ENCODE results near the gene AGR3.
"Not testable (repeated sequence)": the region's sequence is repeated elsewhere in the genome, so short reads cannot be mapped to it uniquely, and the experiment has no call there.

The AGR3 gene

DNA sequence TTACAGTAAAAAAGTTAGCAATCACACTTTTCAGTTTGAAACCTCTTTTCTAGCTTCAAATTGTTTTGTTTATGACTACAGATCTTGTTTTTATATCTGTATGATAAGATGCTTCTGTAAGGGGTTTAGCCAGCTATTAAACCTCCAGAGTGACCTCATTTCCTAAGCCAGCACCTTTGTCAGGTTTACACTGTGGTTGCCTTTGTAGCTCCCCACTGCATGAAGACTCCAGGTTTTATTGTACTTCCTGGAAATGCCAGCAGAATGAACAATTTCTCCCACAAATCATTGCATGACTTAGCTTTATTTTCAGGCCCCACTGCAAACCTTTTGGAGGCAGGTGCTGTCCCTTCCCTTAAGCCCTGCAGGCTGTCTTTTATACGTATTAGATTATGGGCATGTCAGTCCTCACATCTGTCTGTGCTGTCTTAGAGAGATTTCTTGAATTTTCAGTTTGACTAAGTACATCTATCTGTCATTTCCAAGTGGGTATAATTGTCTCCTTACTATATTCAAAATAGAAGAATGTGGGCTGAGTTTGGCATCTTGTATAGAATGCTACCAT, 8.2 kb upstream of the AGR3 start:
- DNase-seq: no peak

DNA sequence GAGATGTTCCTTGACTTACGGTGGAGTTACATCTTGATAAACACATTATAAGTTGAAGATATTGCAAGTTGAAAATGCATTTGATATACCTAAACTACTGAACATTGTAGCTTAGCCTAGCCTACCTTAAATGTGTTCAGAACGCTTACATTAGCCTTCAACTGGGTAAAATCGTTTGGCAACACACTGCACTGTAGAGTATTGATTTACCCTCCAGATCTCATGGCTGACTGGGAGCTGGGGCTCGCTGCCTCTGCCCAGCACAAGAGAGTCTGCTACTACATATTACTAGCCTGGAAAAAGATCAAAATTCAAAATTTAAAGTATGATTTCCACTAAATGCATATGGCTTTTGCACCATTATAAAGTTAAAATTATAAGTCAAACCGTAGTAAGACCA, 7.5 kb upstream of the AGR3 start:
- no peak for DNase-seq

DNA sequence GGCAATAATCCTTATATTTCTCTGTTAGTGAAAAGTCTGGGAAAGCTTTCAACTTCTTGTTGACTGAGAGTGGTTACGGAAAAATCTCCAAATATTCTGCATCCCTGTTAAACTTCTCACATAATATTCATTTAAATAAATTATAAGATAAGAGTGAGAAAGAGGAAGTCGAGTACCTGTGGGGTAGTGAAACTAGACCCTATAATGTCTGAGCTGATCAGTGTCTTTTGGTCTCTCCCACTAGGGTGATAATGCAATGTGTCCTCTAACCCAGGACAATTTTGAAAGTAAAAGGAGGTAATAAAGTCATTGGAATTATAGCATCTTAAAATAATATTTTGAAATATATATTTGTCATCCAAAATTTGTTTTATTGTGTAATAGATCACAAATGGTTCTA, 2.1 kb upstream of the AGR3 start:
- no peak for DNase-seq

GRCh38 chr7:16880554-16880953, 1.2 kb downstream of the AGR3 start:
- no peak for DNase-seq

GRCh38 chr7:16879181-16879580, 2.6 kb downstream of the AGR3 start:
- no peak for DNase-seq

DNA sequence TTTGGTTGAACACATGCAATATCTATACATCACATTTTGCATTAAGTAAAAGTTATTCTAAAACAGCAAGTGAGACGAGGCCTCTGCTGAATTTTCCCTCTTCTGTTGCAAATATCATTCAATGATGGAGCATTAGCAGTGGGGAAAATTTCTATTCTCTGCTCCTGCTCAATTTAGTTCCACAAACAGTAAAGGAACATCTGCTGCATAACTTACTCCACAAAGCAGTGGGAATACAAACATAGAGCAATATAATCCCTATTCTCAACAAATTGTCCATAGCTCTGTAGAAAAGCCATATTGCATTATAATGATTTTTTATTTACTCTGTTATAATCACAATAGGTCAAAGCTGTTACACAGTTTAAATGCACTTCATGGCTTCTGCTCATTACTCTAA, 5.9 kb downstream of the AGR3 start:
- DNase-seq: no peak

- no peak for DNase-seq
Measured at GRCh38 chr7:16874066-16874465, 7.7 kb downstream of the AGR3 start.

- no peak for DNase-seq
Measured at GRCh38 chr7:16867328-16867727, 14.5 kb downstream of the AGR3 start.

DNA sequence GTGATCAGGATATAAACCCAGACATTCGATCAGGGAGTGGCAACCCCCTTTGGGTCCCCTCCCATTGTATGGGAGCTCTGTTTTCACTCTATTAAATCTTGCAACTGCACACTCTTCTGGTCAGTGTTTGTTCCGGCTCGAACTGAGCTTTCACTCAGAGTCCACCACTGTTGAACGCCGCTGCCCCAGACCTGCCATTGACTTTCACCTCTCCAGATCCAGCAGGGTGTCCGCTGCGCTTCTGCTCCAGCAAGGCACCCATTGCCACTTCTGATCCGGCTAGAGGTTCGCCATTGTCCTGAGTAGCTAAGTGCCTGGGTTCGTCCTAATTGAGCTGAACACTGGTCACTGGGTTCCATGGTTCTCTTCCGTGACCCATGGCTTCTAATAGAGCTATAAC, 28.6 kb downstream of the AGR3 start:
- DNase-seq: not testable (repeated sequence)

DNA sequence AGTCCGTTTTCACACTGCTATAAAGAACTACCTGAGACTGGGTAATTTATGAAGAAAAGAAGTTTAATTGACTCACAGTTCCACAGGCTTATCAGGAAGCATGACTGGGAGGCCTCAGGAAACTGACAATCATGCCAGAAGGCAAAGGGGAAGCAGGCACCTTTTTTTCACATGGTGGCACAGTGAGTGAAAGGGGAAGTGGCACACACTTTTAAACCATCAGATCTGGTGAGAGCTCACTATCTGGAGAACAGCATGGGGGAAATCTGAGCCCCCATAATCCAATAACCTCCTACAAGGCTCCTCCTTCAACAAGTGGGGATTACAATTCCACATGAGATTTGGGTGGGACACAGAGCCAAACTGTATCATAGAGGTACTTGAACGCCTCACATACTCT, 30.0 kb downstream of the AGR3 start:
- no peak for DNase-seq

- DNase-seq: no peak
Measured at GRCh38 chr7:16850614-16851466, 30.9 kb downstream of the AGR3 start.

DNA sequence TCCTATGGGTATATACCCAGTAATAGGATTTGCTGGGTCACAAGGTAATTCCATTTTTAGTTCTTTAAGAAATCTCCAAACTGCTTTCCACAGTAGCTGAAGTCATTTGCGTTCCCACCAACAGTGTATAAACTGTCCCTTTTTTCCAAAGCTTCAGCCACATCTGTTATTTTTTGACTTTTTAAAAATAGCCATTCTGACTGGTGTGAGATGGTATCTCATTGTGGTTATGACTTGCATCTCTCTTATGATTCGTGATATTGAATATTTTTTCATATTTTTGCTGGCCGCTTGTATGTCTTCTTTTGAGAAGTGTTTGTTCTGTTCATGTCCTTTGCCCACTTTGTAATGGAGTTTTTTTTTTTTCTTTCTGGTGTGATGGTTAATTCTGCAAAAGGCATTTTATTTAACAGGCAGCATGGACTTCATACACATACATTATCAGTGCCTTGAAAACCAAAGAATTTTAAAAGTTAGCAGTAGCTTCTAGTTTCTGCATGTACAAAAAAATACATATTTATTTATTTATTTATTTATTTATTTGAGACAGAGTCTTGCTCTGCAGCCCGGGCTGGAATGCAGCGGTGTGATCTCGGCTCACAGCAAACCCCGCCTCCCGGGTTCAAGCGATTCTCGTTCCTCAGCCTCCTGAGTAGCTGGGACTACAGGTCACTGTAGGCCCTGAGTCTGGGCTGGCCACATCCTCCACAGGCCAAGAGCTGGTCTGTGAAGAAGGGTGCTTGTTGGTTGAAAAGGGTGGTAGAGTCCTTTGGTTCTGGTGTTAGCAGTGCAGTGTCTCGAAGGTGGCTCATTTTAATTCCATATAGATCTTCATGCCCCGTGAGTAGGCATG, 32.3 kb downstream of the AGR3 start:
- DNase-seq: no peak

- no peak for DNase-seq
Measured at GRCh38 chr7:16847381-16847860, 34.4 kb downstream of the AGR3 start.

GRCh38 chr7:16846601-16847165, 35.1 kb downstream of the AGR3 start:
- DNase-seq: no peak

GRCh38 chr7:16845746-16846145, 36.0 kb downstream of the AGR3 start:
- DNase-seq: no peak

- DNase-seq: no peak
Measured at GRCh38 chr7:16841681-16842080, 40.1 kb downstream of the AGR3 start.

- DNase-seq: no peak
Measured at GRCh38 chr7:16840094-16840493, 41.7 kb downstream of the AGR3 start.

DNA sequence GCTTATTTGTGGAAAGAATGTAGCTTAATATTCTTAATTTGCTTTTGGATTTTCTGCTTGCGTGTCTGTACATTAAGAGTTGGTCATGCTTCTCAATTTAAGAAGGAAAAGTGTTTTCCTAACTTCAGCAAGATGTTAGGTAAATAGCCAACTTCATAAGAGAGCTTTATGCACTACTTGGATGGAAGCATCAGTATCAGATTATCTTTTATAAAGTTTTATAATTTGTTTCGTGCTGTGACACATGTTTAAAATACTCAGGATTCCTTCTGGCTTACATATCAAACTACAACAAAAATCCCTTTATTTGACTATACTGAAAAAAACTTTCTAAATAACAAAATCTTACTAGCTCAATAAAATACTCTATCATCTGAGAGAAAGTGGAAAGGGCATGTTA, 42.1 kb downstream of the AGR3 start:
- no peak for DNase-seq

- no peak for DNase-seq
Measured at GRCh38 chr7:16838891-16839290, 42.9 kb downstream of the AGR3 start.

DNA sequence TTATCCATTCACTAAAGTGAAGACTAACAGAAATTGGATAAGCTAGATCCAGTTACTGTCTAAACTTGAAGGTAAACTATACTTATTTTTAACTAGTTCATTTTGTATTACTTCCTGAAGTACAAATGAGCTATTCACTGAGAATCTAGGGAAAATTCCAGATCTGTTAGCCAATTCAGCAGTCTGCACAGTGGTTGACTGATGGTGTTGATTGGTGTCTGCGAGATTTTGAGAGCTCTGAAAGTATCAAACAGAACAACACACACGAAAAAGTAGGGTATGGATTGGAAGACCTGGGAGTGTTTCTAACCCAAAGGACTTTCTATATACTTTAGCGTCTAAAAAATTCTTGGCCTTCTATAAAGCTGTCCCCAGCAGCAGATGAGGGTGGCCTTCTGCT, 43.4 kb downstream of the AGR3 start:
- DNase-seq: no peak

GRCh38 chr7:16836481-16836880, 45.3 kb downstream of the AGR3 start:
- no peak for DNase-seq

DNA sequence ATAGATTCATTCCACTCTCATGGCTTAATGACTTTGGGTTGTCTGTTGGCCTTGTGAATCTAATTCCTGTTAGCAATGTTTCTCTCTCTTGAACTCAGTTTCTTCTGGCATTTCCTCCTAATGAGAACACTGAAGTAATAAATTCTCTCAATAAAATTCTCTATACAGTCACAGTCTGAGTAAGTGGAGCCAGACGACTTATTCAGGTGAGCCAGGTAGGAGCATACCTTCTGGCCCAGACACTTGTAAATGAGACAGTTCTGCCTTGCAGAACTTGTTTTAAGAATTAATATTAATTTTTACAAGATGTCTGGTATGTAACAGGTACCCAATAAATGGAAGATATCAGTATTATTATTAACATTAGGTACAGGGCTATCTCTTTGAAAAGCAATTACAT, 48.4 kb downstream of the AGR3 start:
- no peak for DNase-seq

- DNase-seq: no peak
Measured at GRCh38 chr7:16826060-16826459, 55.7 kb downstream of the AGR3 start.

All from NCI-H1436 treated with DMSO at 0.1 percent for 48 hours (cell line).